A673 (cell line): Measurements from ENCODE around the gene MYOG. TPM values are rescaled to one million over a fixed set of nuclear protein-coding genes. Genes with fewer than 3 reads are reported as not detected.

Experiments
- BruUV-seq: library from RNA; stranded (reverse); fragments of 400-500 nt; replicated peaks from 2 replicates; lab custom pipeline; 2021; lab: Mats Ljungman, UMichigan
- CTCF ChIA-PET: fragments of 300-600 bp; sonication (Branson Sonifier 250); formaldehyde crosslinking; loops from one replicate; lab custom pipeline; 2022; ENCODE audit warnings: antibody characterized with exemption; lab: Charles Lee
- POLR2A ChIA-PET: fragments of 300-600 bp; sonication (Branson Sonifier 250); formaldehyde crosslinking; loops from one replicate; lab custom pipeline; 2022; ENCODE audit warnings: antibody characterized with exemption; ENCODE audit not compliant: low non-redundant PET; lab: Charles Lee
- DNase-seq: peaks from one replicate; pipeline ENCODE4 v3.0.0-alpha.2; 2015; ENCODE audit warnings: low spot score
- H3K27ac ChIP-seq: fragments of 200-600 bp; sonication (generic); 2 replicates; pipeline ENCODE4 v1.5.1; 2016; ENCODE audit warnings: mixed run types, low read depth, mild to moderate bottlenecking, mixed read lengths, antibody characterized with exemption, low read length; ENCODE audit not compliant: poor library complexity, severe bottlenecking
- H3K27me3 ChIP-seq: fragments of 200-600 bp; sonication (generic); replicated peaks from 2 replicates; pipeline ENCODE4 v1.6.1; 2017; ENCODE audit warnings: mixed run types, low read depth, mild to moderate bottlenecking, mixed read lengths, antibody characterized with exemption, low read length; ENCODE audit not compliant: insufficient read depth, poor library complexity
- H3K36me3 ChIP-seq: fragments of 200-600 bp; sonication (generic); 2 replicates; pipeline ENCODE4 v1.6.1; 2016; ENCODE audit warnings: mixed run types, mild to moderate bottlenecking, mixed read lengths, antibody characterized with exemption, low read length; ENCODE audit not compliant: insufficient read depth, poor library complexity, severe bottlenecking
- H3K4me1 ChIP-seq: fragments of 200-600 bp; sonication (generic); 2 replicates; pipeline ENCODE4 v1.6.1; 2017; ENCODE audit warnings: mixed run types, mild to moderate bottlenecking, mixed read lengths, antibody characterized with exemption, low read length; ENCODE audit not compliant: insufficient read depth, poor library complexity, severe bottlenecking
- H3K4me3 ChIP-seq: fragments of 200-600 bp; sonication (generic); 2 replicates; pipeline ENCODE4 v1.5.1; 2016; ENCODE audit warnings: low read depth, mixed run types, mild to moderate bottlenecking, mixed read lengths, low read length; ENCODE audit not compliant: poor library complexity, severe bottlenecking
- H3K9me3 ChIP-seq: fragments of 200-600 bp; sonication (generic); 2 replicates; pipeline ENCODE4 v1.6.1; 2016; ENCODE audit warnings: mixed run types, low read depth, mild to moderate bottlenecking, mixed read lengths, antibody characterized with exemption, low read length; ENCODE audit not compliant: poor library complexity, severe bottlenecking
- CTCF ChIP-seq: fragments of 300-800, 200-600 bp; sonication (generic); conservative IDR thresholded peaks from 2 replicates; pipeline ENCODE4 v1.5.1; 2017; ENCODE audit warnings: low read depth, mild to moderate bottlenecking, antibody characterized with exemption, low read length, moderate library complexity, mixed read lengths
- EZH2 ChIP-seq: fragments of 200-600 bp; sonication (generic); IDR thresholded peaks from 2 replicates; pipeline ENCODE4 v1.6.1; 2017; ENCODE audit warnings: borderline replicate concordance, low read depth, mild to moderate bottlenecking, mixed read lengths, antibody characterized with exemption, low read length; ENCODE audit not compliant: poor library complexity, severe bottlenecking
- intact Hi-C: fragments of 100-400 bp; cut with micrococcal nuclease; formaldehyde crosslinking; loops from one replicate; pipeline ENCODE4 v1.10.0; 2022; ENCODE audit not compliant: unreplicated experiment
- total RNA-seq: library from RNA; stranded (reverse); gene quantifications from 2 replicates; pipeline ENCODE4 v1.2.3, GENCODE V29; 2021

The MYOG gene
- total RNA-seq, 1 experiment from 2014 or later = not detected

- no peak for DNase-seq
- Histone ChIP-seq H3K27ac (no peak overlapping the region), H3K9me3 (no peaks in the 10 kb centered on the region), H3K4me1 (peaks cover 15% of the 10 kb centered on the region), H3K27me3 (peaks cover 23% of the 10 kb centered on the region), H3K4me3 (peak overlapping the region; percentile 24), H3K36me3 (no peaks in the 10 kb centered on the region)
- ChIA-PET CTCF (interaction anchor here (0.6 to 1.0 kb wide), 3 partner anchors 24 to 335 kb away, joined by 3 to 5 read pairs (median 4); no protein-coding TSS in a partner anchor), POLR2A (interaction anchor here (0.7 kb wide), 1 partner anchor 22 kb away, joined by 3 read pairs; no protein-coding TSS in a partner anchor)
- no peak for TF ChIP-seq EZH2
- no TSS peak for BruUV-seq
- intact Hi-C loops = no loop called here
Observed at GRCh38 chr1:203128431-203128715, 42.6 kb upstream of the MYOG start.

GRCh38 chr1:203127666-203128430 is 42.0 kb upstream of the MYOG start, which contains the start of gene ADORA1:
TSS of gene ADORA1 (plus strand) at chr1:203127726. CDS start at chr1:203128842, 1,116 bp downstream.
- intact Hi-C loops = no loop called here
- H3K27ac ChIP-seq = no peak within 1 kb of the TSS
- H3K4me3 ChIP-seq = peak within 1 kb of the TSS; percentile 24
- H3K36me3 ChIP-seq = no peaks in the 10 kb centered on the region
- H3K27me3 ChIP-seq = peaks cover 23% of the 10 kb centered on the region
- H3K9me3 ChIP-seq = no peaks in the 10 kb centered on the region
- POLR2A ChIA-PET = interaction anchor here (0.7 kb wide), 1 partner anchor 23 kb away, joined by 3 read pairs; no protein-coding TSS in a partner anchor
- peak; percentile 35 for TF ChIP-seq EZH2
- TF ChIP-seq CTCF = 0 out of 2 replicates have a peak, but pooled peaks have one; percentile 5
- no TSS peak for BruUV-seq
- peaks cover 15% of the 10 kb centered on the region for H3K4me1 ChIP-seq
- DNase-seq = no peak
- CTCF ChIA-PET = interaction anchor here (0.6 to 1.3 kb wide), 9 partner anchors 24 to 803 kb away, joined by 3 to 11 read pairs (median 4); no protein-coding TSS in a partner anchor

GRCh38 chr1:203126866-203127665 is 41.3 kb upstream of the MYOG start:
- no peaks in the 10 kb centered on the region for H3K9me3 ChIP-seq
- peaks cover 15% of the 10 kb centered on the region for H3K4me1 ChIP-seq
- H3K36me3 ChIP-seq = no peaks in the 10 kb centered on the region
- no peak for DNase-seq
- intact Hi-C loops = no loop called here
- ChIA-PET CTCF (interaction anchor here (0.6 to 1.3 kb wide), 7 partner anchors 43 to 802 kb away, joined by 4 to 11 read pairs (median 4); no protein-coding TSS in a partner anchor), POLR2A (no interaction called here)
- TF ChIP-seq EZH2 = no peak
- TF ChIP-seq CTCF = no peak
- H3K27ac ChIP-seq = no peak overlapping the region
- BruUV-seq = no TSS peak
- H3K27me3 ChIP-seq = peaks cover 23% of the 10 kb centered on the region
- H3K4me3 ChIP-seq = peak overlapping the region; percentile 24
